Endodermal cell (in vitro differentiated cells): Measurements from ENCODE around the gene ECM1. TPM values are rescaled to one million over a fixed set of nuclear protein-coding genes. Genes with fewer than 3 reads are reported as not detected.

Experiments
- DNase-seq: peaks from one replicate; pipeline ENCODE4 v3.0.0-alpha.2; 2017
- H3K27ac ChIP-seq: 2 replicates; pipeline ENCODE4 v1.5.1; 2013; ENCODE audit warnings: mild to moderate bottlenecking, low read depth, low read length, moderate library complexity
- H3K27me3 ChIP-seq: 2 replicates; pipeline ENCODE4 v1.6.1; 2013; ENCODE audit warnings: mild to moderate bottlenecking, low read length, moderate library complexity; ENCODE audit not compliant: insufficient read depth, control insufficient read depth, poor library complexity, severe bottlenecking
- H3K36me3 ChIP-seq: 2 replicates; pipeline ENCODE4 v1.7.0; 2013; ENCODE audit warnings: mild to moderate bottlenecking, low read length, moderate library complexity; ENCODE audit not compliant: control insufficient read depth, insufficient read depth
- H3K4me1 ChIP-seq: one replicate; pipeline ENCODE4 v1.7.0; 2013; ENCODE audit warnings: low read length; ENCODE audit not compliant: control insufficient read depth, insufficient read depth
- H3K4me3 ChIP-seq: 2 replicates; pipeline ENCODE4 v1.5.1; 2013; ENCODE audit warnings: mild to moderate bottlenecking, low read length, moderate library complexity
- H3K9ac ChIP-seq: 2 replicates; pipeline ENCODE4 v1.6.1; 2013; ENCODE audit warnings: mild to moderate bottlenecking, low read length, moderate library complexity; ENCODE audit not compliant: poor library complexity, severe bottlenecking; ENCODE audit errors: extremely low read depth
- H3K9me3 ChIP-seq: 2 replicates; pipeline ENCODE4 v1.6.1; 2013; ENCODE audit warnings: mild to moderate bottlenecking, low read length, moderate library complexity; ENCODE audit not compliant: control insufficient read depth
- H3K27ac Mint-ChIP-seq: 2 replicates; pipeline ENCODE4 v1.8.0; 2020; ENCODE audit warnings: mixed read lengths
- H3K27me3 Mint-ChIP-seq: 2 replicates; pipeline ENCODE4 v1.8.0; 2021; ENCODE audit warnings: mild to moderate bottlenecking, mixed read lengths; ENCODE audit not compliant: insufficient read depth
- H3K36me3 Mint-ChIP-seq: 2 replicates; pipeline ENCODE4 v1.8.0; 2020; ENCODE audit warnings: low read depth, mixed read lengths
- H3K4me1 Mint-ChIP-seq: 2 replicates; pipeline ENCODE4 v1.8.0; 2020; ENCODE audit warnings: mixed read lengths
- H3K4me3 Mint-ChIP-seq: 2 replicates; pipeline ENCODE4 v1.8.0; 2020; ENCODE audit warnings: mild to moderate bottlenecking, moderate library complexity, mixed read lengths
- H3K9me3 Mint-ChIP-seq: 2 replicates; pipeline ENCODE4 v1.8.0; 2020; ENCODE audit warnings: mild to moderate bottlenecking, mixed read lengths
- WGBS, 2 experiments: methylation state at CpG; one replicate each; pipeline versions ENCODE4 v1.1.5 to v1.1.7; 2013; ENCODE audit warnings: missing lambda C conversion rate in 2 of 2, mixed read lengths in 1 of 2; ENCODE audit not compliant: insufficient coverage in 1 of 2, insufficient read length in 1 of 2; 5-methylcytosine and 5-hydroxymethylcytosine counted together
- total RNA-seq, 2 donors: library from RNA; stranded (reverse); fragmentation: NEBNext Ultra II Directional in 1 of 2; extraction: Animal tissue kit (Norgen Biotek cat#: 25700) in 1 of 2; gene quantifications; 2 replicates in 1 of 2; 3 replicates in 1 of 2; pipeline ENCODE4 v1.2.1, GENCODE V29; 2021
- TF ChIP-seq, protein P1 (sequence below): fragments of 200-600 bp; sonication (generic); conservative IDR thresholded peaks from 2 replicates; pipeline ENCODE4 v1.5.0; 2021; ENCODE audit warnings: antibody characterized with exemption, mild to moderate bottlenecking

The ECM1 gene
- total RNA-seq, 2 donors from 2014 or later = 4.8 to 5.6 TPM

DNA sequence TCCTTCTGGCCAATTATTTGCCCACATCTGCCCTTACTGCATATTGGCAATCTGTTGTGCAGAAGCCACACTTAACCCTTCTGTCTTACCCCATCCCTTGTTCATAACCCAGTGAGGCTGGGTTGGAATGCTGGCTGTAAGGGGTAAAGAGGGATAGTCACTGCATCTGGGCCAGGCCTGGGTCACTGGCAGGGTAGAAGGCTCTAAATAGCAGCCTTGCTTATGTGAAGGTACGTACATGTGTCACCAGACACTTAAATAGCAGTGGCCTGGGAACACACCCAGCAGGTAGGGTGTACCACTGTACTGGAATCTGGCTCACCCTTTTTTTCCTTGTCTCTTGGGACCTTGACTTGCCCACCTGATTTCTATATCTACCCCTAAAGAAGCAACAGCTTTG is 30.6 kb upstream of the ECM1 start:
- TF ChIP-seq, protein P1, sequence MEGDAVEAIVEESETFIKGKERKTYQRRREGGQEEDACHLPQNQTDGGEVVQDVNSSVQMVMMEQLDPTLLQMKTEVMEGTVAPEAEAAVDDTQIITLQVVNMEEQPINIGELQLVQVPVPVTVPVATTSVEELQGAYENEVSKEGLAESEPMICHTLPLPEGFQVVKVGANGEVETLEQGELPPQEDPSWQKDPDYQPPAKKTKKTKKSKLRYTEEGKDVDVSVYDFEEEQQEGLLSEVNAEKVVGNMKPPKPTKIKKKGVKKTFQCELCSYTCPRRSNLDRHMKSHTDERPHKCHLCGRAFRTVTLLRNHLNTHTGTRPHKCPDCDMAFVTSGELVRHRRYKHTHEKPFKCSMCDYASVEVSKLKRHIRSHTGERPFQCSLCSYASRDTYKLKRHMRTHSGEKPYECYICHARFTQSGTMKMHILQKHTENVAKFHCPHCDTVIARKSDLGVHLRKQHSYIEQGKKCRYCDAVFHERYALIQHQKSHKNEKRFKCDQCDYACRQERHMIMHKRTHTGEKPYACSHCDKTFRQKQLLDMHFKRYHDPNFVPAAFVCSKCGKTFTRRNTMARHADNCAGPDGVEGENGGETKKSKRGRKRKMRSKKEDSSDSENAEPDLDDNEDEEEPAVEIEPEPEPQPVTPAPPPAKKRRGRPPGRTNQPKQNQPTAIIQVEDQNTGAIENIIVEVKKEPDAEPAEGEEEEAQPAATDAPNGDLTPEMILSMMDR = no peak
- no peak overlapping the region for H3K4me3 Mint-ChIP-seq
- no peaks in the 10 kb centered on the region for H3K9me3 ChIP-seq
- peaks cover 2% of the 10 kb centered on the region for H3K4me1 Mint-ChIP-seq
- H3K36me3 ChIP-seq = peaks cover 9% of the 10 kb centered on the region
- H3K9ac ChIP-seq = no peak overlapping the region
- WGBS, 2 experiments = 88 to 91% methylated on average over 1 of the region's 1 CpG
- peaks cover 12% of the 10 kb centered on the region for H3K27me3 Mint-ChIP-seq
- H3K36me3 Mint-ChIP-seq = peaks cover 10% of the 10 kb centered on the region
- no peaks in the 10 kb centered on the region for H3K4me1 ChIP-seq
- no peak for DNase-seq
- H3K27ac ChIP-seq = no peak overlapping the region
- no peak overlapping the region for H3K27ac Mint-ChIP-seq
- H3K9me3 Mint-ChIP-seq = no peaks in the 10 kb centered on the region
- H3K27me3 ChIP-seq = peaks cover 6% of the 10 kb centered on the region
- no peak overlapping the region for H3K4me3 ChIP-seq

DNA sequence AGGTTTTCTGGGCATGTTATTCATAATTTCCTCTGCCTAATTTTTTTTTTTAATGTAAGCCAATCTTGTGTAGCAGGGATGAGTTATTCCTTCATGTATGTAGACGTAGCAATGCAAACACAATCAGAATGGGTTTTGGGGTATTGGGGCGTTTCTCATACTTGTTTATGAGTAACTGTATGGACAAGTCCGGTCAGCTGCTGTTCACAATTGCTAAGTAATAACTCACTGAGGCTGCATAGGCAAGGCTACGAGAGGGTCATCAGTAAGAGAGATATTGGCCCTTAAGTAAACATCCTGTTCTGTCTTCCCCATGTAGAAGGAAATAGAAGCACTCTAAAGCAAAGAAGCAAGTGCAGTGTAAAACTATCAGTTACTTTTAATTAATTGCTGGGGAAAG is 30.2 kb upstream of the ECM1 start:
- Mint-ChIP-seq H3K4me3 (no peak overlapping the region), H3K27ac (no peak overlapping the region)

DNA sequence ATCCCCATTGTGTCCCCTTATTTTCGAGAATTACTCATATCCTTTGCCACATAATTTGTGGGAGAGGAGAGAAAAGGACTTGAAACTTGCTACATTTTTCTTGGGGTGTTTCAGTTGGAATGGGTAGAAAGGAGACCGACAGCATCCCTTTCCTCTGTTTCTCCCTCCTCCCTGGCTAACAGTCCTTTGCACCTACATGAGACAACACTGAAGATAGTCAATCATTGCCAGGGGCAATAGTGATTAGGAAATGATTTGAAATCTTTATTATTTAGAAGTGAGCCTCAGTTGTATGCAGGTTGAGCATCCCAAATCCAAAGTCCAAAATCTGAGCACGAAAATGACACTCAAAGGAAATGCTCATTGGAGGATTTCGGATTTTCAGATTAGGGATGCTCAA is 28.5 kb upstream of the ECM1 start:
- WGBS, 2 experiments = 86 to 90% methylated on average over 2 to 3 of the region's 4 CpGs
- H3K36me3 Mint-ChIP-seq = no peaks in the 10 kb centered on the region
- DNase-seq = no peak
- Histone ChIP-seq H3K36me3 (no peaks in the 10 kb centered on the region), H3K27me3 (peaks cover 6% of the 10 kb centered on the region), H3K4me1 (no peaks in the 10 kb centered on the region), H3K27ac (no peak overlapping the region), H3K9me3 (no peaks in the 10 kb centered on the region), H3K4me3 (no peak overlapping the region), H3K9ac (no peak overlapping the region)
- TF ChIP-seq, protein P1 = no peak
- peaks cover 2% of the 10 kb centered on the region for H3K4me1 Mint-ChIP-seq
- H3K27ac Mint-ChIP-seq = no peak overlapping the region
- no peaks in the 10 kb centered on the region for H3K9me3 Mint-ChIP-seq
- H3K4me3 Mint-ChIP-seq = no peak overlapping the region
- peaks cover 12% of the 10 kb centered on the region for H3K27me3 Mint-ChIP-seq

More for the DNA sequence above, 30.2 kb upstream of the ECM1 start:
- no peak overlapping the region for H3K27ac ChIP-seq
- H3K4me3 ChIP-seq = no peak overlapping the region
- Mint-ChIP-seq H3K36me3 (peaks cover 6% of the 10 kb centered on the region), H3K27me3 (peaks cover 12% of the 10 kb centered on the region), H3K9me3 (no peaks in the 10 kb centered on the region), H3K4me1 (peaks cover 2% of the 10 kb centered on the region)
- H3K9ac ChIP-seq = no peak overlapping the region
- H3K9me3 ChIP-seq = no peaks in the 10 kb centered on the region
- TF ChIP-seq, protein P1 = no peak
- DNase-seq = no peak
- no peaks in the 10 kb centered on the region for H3K4me1 ChIP-seq
- H3K27me3 ChIP-seq = peaks cover 6% of the 10 kb centered on the region
- H3K36me3 ChIP-seq = peaks cover 5% of the 10 kb centered on the region
- WGBS, 2 experiments = 91 to 96% methylated on average over 4 of the region's 4 CpGs
